GF-D8 (cell line): Measurements from ENCODE around the gene BSG.
"Not testable (repeated sequence)": the region's sequence is repeated elsewhere in the genome, so short reads cannot be mapped to it uniquely, and the experiment has no call there.

ENCODE experiments used
- DNase-seq: peaks from one replicate; lab custom pipeline; 2025; lab: John Stamatoyannopoulos, UW

Gene BSG

DNA sequence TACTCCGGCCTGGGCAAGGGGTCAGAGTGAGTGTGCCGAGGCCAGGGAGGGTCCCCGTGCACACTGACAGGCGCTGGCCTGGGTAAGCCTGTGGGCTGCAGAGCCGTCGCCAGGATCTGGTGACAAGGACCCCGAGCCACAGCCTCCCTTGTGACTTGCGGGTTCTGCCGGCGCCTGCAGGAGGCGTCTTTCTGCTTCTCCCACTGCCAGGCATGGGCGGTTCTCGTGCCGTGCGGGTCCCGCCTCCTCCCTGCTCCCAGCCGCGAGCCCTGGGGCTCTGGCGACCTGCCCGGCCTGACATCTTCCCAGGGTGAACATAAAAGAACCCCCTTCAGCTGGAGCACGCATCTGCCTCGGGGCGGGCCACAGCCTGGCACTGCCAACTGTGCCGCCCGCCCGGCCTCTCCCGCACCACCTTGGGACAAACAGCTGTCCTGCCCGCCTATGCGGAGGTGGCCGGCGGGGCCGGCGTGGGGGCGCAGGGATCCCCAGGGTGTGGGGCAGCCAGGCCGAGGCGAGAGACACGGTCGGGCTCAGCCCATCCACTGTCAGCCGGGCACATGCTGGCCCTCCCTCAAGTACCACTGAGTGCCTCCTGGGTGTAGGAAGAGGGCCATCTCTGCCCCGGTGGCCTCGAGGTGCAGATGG is 15.8 kb downstream of the BSG start:
- DNase-seq, result peak; percentile 43

DNA sequence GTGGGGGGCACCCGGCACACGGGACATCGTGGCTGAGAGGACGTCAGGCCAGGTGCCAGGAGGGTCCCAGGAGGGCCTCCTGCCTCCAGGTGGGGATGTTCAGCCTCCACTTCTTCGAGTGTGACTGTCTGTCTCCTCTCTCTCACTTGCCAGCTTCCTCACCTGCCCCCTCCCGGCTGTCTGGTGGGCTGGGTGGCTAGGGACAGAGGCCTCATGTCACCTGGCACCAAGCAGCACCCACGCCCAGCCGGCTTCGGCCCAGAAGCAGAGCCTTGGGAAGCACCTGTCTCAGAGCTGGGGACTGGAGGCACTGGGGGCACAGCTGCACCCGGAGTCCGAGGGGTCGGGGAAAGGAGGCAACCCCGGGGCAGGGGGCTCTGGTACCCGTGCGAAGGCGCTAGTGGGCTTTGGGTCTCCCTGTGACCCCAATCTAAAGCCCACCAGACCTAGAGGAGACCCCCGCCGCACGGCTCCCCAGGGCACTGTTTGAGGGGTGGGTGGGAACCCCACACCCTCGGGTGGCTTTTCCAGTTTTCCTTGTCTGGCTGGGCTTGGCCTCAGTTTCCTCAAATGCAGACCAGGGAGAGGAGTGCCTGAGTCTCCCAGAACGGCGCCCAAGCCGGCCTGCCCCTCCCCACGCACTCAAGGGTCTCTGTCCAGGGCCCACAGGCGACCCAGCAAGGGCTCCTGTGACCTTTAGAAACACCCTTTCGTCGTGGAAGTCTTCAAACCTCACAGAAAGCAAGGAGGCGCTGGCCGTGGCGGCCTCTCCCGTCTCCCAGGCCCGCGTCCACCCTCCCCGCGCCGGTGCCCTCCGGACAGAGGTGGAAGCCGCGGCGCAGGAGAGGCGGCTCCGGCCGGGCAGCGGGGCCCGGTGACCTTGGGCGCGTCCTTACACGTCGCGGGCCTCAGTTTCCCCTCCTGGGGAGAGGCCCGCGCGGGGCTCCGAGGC is 16.6 kb downstream of the BSG start:
- no peak for DNase-seq

GRCh38 chr19:589693-590395 is 17.4 kb downstream of the BSG start, which contains the start of gene HCN2:
Gene HCN2 (plus strand): TSS chr19:589881. CDS start chr19:589946, 65 bp downstream.
- DNase-seq, result no peak

DNA sequence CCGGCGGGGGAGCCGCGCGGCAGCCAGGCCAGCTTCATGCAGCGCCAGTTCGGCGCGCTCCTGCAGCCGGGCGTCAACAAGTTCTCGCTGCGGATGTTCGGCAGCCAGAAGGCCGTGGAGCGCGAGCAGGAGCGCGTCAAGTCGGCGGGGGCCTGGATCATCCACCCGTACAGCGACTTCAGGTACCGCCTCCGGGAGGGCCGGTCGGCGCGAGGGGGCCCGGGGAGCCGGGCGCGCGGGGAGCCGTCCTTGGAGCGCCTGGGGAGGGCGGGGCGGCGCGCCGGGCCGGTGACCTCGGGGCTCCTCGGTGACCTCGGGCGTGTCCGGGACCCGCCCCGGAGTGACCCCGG is 18.0 kb downstream of the BSG start:
- no peak for DNase-seq

DNA sequence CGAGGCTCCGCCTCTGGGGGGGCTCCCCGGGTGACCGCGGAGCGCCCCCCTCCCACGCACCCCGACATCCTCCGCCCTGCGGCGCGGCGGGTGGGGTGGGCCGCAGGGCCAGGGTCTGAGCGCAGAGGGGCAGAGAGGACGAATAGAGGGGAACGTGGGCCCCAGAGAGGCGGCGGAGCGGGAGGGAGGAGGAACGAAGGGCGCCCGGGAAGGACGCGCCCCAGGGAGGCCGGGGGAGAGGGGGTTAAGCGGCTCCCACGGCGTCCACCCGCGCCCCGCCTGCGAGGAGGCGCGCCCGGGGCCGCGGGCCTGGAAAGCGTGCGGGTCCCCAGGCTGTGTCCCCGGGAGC is 18.3 kb downstream of the BSG start:
- DNase-seq, result no peak

GRCh38 chr19:591099-591958 is 18.9 kb downstream of the BSG start:
- DNase-seq, result no peak

DNA sequence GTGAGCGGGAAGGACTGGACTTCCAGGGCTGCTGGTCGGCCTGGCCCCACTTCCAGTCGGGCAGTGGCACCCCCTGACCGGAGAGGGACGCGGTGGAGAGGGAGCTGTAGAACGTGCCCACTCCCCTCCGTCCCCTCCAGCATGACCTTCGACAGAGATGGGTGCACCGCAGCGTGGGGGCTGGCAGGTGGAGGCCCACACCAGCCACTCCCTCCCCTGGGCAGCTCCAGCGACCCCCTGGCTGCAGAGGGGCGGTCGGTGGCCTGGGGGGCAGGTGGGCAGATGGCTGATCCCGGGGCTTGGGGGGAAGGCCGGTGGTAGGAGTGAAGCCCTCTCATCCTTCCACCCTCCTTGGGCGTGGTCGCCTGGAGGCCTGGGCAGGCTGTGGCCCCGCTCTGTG is 19.7 kb downstream of the BSG start:
- DNase-seq, result no peak

DNA sequence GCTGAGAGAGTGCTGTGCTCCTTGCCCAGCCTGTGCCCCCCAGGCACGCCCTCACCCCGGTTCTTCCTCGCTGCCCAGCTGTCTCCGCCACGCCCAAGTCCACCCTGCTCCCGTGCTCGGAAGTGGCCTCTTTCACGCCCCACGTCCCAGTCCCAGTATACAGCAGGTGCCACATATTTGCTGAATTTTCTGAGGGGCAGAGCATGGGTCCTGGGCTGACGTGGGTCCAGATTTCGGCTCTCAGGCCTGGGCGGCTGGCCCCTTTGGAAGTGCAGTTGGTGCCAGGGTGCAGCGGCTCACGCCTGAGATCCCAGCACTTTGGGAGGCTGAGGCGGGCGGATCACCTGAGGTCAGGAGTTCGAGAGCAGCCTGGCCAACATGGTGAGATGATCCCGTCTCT is 20.7 kb downstream of the BSG start:
- DNase-seq, result no peak

GRCh38 chr19:593505-593904 is 21.1 kb downstream of the BSG start:
- no peak for DNase-seq

- DNase-seq, result no peak
These were observed 22.0 kb downstream of the BSG start for GRCh38 chr19:594265-594870.

GRCh38 chr19:595326-596262 is 23.2 kb downstream of the BSG start:
- DNase-seq, result no peak

DNA sequence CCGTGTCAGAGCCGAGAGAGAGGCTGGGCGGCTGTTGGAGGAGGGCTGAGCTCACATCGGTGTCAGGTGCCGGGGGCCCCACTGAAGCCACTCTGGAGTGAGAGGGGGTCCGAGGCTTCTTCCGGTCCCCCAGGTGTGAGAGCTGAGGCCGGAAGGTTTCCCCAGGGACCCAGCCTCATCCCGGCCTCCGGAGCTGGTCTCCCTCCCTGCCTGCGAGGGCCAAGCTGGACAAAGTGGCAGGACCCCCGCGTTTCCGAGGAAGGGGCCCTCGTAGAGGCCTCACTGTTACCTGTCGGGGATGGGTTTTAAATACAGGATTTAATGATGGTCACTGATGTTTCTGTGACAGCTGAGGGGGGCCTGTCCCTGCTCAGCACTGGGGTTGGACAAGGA is 23.9 kb downstream of the BSG start:
- no peak for DNase-seq

DNA sequence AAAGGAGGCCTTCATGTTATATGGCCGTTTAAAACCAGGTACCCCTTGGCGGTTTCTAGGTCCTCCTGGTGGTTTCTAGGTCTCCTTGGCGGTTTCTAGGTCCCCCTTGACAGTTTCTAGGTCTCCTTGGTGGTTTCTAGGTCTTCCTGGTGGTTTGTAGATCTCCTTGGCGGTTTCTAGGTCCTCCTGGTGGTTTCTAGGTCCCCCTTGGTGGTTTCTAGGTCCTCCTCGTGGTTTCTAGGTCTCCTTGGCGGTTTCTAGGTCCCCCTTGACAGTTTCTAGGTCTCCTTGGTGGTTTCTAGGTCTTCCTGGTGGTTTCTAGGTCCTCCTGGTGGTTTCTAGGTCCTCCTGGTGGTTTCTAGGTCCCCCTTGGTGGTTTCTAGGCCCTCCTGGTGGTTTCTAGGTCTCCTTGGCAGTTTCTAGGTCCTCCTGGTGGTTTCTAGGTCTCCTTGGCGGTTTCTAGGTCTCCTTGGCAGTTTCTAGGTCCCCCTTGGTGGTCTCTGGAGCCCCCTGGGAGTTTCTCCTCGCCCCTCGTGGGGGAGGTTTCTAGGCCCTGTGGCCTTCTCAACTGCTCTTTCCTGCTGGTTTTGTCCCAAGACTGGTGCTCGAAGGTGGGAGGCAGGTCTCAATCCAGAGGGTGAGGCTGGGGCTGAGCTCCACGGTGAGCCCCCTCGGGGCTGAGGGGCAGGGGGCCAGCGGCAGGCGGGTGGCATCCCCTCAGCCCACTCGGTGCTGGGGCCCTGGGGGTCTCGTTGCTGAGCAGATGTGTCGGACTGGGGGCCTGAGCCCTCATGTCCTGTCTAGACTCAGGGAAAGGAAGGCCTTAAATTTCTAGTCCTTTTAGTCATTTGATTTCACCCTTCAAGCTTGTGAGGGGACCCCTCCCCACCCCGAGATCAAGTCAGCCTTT is 25.3 kb downstream of the BSG start:
- DNase-seq, result no peak

DNA sequence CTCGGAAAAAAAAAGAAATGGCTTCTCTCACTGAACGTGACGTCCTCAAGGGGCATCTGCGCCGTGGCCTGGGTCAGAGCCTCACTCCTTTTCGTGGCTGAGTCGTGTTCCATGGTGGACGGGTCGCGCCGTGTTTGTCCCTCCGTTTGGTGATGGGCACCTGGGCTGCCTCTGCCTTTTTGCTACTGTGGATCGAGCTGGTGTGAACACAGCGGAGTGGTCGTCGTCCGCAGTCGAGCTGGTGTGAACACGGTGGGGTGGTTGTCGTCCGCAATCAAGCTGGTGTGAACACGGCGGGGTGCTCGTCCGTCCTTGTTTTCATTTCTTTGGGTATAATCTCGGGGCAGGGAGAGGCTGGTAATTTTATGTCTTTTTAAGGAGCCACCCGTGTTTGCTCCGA is 28.9 kb downstream of the BSG start:
- no peak for DNase-seq

GRCh38 chr19:601790-602189 is 29.4 kb downstream of the BSG start:
- no peak for DNase-seq

DNA sequence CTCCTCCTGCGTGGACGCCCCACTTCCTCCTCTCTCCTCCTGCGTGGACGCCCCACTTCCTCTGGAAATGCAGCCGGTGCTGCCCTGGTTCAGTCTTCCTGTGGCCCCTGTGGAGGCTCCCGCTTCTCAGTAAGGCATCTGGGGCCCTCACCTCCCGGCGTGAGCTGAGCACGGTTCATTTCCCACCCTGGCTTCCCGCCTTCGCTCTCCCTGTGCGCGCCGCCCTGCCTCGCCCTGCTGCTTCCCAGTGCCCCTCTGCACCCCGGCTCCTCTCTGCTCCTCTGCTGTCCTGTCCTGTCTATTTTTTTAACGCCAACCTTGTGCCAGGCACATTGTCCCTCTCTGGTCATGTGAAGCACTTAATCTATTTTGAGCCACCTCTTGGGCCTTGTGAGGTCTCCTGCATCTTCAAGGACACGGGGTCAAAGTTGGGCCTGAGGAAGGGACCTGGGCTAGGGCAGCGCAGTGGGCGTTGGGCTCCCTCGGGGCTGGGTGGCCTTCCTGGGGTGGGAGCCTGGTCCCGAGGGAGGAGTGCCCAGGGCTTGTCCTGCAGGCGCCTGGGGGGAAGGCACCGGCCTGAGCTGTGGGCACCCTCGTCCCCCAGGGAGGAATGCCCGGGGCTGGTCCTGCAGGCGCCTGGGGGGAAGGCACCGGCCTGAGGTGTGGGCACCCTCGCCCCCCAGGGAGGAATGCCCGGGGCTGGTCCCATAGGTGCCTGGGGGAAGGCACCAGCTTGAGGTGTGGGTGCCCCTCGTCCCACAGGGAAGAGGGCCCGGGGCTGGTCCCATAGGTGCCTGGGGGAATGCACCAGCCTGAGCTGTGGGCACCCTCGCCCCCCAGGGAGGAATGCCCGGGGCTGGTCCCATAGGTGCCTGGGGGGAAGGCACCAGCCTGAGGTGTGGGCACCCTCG is 30.2 kb downstream of the BSG start:
- no peak for DNase-seq

GRCh38 chr19:603302-603639 is 30.9 kb downstream of the BSG start:
- not testable (repeated sequence) for DNase-seq

DNA sequence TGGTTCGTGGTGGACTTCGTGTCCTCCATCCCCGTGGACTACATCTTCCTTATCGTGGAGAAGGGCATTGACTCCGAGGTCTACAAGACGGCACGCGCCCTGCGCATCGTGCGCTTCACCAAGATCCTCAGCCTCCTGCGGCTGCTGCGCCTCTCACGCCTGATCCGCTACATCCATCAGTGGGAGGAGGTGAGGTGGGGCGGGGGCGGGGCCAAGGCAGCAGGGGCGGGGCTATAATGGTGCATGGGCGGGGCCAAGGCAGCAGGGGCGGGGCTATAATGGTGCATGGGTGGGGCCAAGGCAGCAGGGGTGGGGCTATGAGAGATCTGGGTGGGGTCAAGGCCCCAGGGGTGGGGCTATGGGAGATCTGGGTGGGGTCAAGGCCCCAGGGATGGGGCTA is 31.4 kb downstream of the BSG start:
- DNase-seq, result not testable (repeated sequence)
